A549 (cell line): ENCODE data around the gene ZNF391.

Experiments
- CHD4 ChIP-seq: fragments of 200-600 bp; sonication (generic); IDR thresholded peaks from 2 replicates; pipeline ENCODE4 v1.6.1; 2016; ENCODE audit warnings: antibody characterized with exemption, mild to moderate bottlenecking, borderline replicate concordance
- TF ChIP-seq, protein P1 (sequence below): fragments of 150-350 bp; IDR thresholded peaks from 2 replicates; pipeline ENCODE4 v1.6.1; 2014; ENCODE audit warnings: low read depth, mild to moderate bottlenecking, low read length

GRCh38 chr6:27400877-27401642 is 12.5 kb downstream of the ZNF391 start:
- no peak for TF ChIP-seq CHD4
- TF ChIP-seq, protein P1, sequence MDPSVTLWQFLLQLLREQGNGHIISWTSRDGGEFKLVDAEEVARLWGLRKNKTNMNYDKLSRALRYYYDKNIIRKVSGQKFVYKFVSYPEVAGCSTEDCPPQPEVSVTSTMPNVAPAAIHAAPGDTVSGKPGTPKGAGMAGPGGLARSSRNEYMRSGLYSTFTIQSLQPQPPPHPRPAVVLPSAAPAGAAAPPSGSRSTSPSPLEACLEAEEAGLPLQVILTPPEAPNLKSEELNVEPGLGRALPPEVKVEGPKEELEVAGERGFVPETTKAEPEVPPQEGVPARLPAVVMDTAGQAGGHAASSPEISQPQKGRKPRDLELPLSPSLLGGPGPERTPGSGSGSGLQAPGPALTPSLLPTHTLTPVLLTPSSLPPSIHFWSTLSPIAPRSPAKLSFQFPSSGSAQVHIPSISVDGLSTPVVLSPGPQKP, result no peak
